ENCODE results near the gene SLC13A2. TPM values are rescaled to one million over a fixed set of nuclear protein-coding genes. Genes with fewer than 3 reads are reported as not detected.

Gene SLC13A2
- total RNA-seq, 1 experiment from 2014 or later: not detected

DNA sequence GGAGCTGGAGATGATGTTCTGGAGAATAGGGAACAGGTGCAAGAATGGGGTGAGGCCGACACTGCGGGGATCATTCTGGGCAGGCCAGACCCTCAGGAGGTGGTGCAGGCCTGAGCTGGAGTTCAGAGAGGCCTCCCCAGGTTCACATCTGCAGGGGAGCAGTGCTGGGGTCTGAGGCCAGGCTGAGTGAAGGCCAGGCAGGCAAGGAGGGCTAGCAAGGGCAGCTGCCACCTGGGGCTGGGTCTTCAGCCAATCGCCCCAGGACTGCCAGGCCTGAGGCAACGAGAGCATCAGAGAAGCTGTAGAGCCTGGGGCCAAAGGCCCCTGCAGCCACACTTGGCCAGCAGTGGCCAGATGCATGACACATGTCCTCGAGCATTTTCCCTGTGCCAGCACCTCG is 47.2 kb downstream of the SLC13A2 start:
- WGBS (ENCODE audit: extremely low coverage, insufficient read length, low lambda C conversion rate): no CpG with 5 or more reads among the region's 6 CpGs
- no peak overlapping the region for H2BK20ac ChIP-seq (ENCODE audit: low read depth, low read length, poor library complexity, severe bottlenecking)
- H3K4me2 ChIP-seq (ENCODE audit: insufficient read depth, insufficient read length, low read length): no peak overlapping the region
- DNase-seq: no peak
- no peak overlapping the region for H3K23ac ChIP-seq (ENCODE audit: insufficient read length, low read depth, low read length)
- Mint-ChIP-seq H3K36me3 (ENCODE audit: insufficient read depth in 1 of 3, low read depth in 3 of 3) (no peaks in the 10 kb centered on the region), H3K27me3 (ENCODE audit: low read depth) (peaks cover 9% of the 10 kb centered on the region), H3K27ac (no peak overlapping the region), H3K9me3 (peaks cover 2 to 5% of the 10 kb centered on the region in 2 experiments; a peak in 2 of 5 replicates), H3K4me3 (peak overlapping the region in 1 of 2 experiments; percentile 38; a peak in 1 of 5 replicates), H3K4me1 (peaks cover 5 to 17% of the 10 kb centered on the region in 2 experiments)
- no peak overlapping the region for H3K27ac ChIP-seq (ENCODE audit: insufficient read length, low read depth, low read length)
- H3K23me2 ChIP-seq (ENCODE audit: insufficient read length, low read depth, low read length, poor library complexity, severe bottlenecking): no peaks in the 10 kb centered on the region
- no peaks in the 10 kb centered on the region for H4K20me1 ChIP-seq (ENCODE audit: control insufficient read depth, insufficient read depth, insufficient read length)
- H2BK12ac ChIP-seq (ENCODE audit: insufficient read length, low read depth, low read length): no peak overlapping the region
- no peak overlapping the region for H4K8ac ChIP-seq (replicated peaks; ENCODE audit: insufficient read length, low read depth, low read length)
- H2AK5ac ChIP-seq (ENCODE audit: insufficient read length, low read length): no peak overlapping the region
- TF ChIP-seq, protein P1, sequence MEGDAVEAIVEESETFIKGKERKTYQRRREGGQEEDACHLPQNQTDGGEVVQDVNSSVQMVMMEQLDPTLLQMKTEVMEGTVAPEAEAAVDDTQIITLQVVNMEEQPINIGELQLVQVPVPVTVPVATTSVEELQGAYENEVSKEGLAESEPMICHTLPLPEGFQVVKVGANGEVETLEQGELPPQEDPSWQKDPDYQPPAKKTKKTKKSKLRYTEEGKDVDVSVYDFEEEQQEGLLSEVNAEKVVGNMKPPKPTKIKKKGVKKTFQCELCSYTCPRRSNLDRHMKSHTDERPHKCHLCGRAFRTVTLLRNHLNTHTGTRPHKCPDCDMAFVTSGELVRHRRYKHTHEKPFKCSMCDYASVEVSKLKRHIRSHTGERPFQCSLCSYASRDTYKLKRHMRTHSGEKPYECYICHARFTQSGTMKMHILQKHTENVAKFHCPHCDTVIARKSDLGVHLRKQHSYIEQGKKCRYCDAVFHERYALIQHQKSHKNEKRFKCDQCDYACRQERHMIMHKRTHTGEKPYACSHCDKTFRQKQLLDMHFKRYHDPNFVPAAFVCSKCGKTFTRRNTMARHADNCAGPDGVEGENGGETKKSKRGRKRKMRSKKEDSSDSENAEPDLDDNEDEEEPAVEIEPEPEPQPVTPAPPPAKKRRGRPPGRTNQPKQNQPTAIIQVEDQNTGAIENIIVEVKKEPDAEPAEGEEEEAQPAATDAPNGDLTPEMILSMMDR (conservative IDR thresholded peaks at IDR 0.05): no peak
- no peak overlapping the region for H3K9ac ChIP-seq (ENCODE audit: extremely low read depth, insufficient read length, low read length)
- H3K14ac ChIP-seq (ENCODE audit: insufficient read depth, low read length): no peak overlapping the region
- no peaks in the 10 kb centered on the region for H3K79me1 ChIP-seq (ENCODE audit: insufficient read depth, low read depth, low read length, poor library complexity, severe bottlenecking)
- no peak overlapping the region for H3K56ac ChIP-seq (ENCODE audit: insufficient read length, low read depth, low read length)
- H3K4me1 ChIP-seq (ENCODE audit: insufficient read depth, low read length): no peaks in the 10 kb centered on the region
- no peak overlapping the region for H4K91ac ChIP-seq (ENCODE audit: insufficient read length, low read depth, low read length)
- H3K4ac ChIP-seq (ENCODE audit: low read depth, low read length): no peak overlapping the region
- no peak overlapping the region for H3K18ac ChIP-seq (ENCODE audit: insufficient read length, low read depth, low read length)
- no peak overlapping the region for H3T11ph ChIP-seq (ENCODE audit: low read length)
- no peaks in the 10 kb centered on the region for H3K27me3 ChIP-seq (ENCODE audit: insufficient read depth, low read length)
- no peak overlapping the region for H2BK5ac ChIP-seq (ENCODE audit: insufficient read length, low read length)
- H2AFZ ChIP-seq (ENCODE audit: low read length): no peak overlapping the region
- H2BK15ac ChIP-seq (ENCODE audit: low read depth, low read length): no peak overlapping the region
- no peak overlapping the region for H4K5ac ChIP-seq (ENCODE audit: insufficient read length, low read depth, low read length)
- H3K79me2 ChIP-seq (ENCODE audit: insufficient read depth, low read length): no peaks in the 10 kb centered on the region
- no peak overlapping the region for H2BK120ac ChIP-seq (ENCODE audit: low read depth, low read length, poor library complexity, severe bottlenecking)
- H3K9me3 ChIP-seq (ENCODE audit: control insufficient read depth, low read depth, low read length): no peaks in the 10 kb centered on the region
